ENCODE measurements around the gene OPHN1.

GRCh38 chrX:68256990-68257389 lies 176.3 kb downstream of the OPHN1 start:
- TF ChIP-seq POLR2A (IDR thresholded peaks at IDR 0.05) = no peak
- no peak for TF ChIP-seq CTCF (IDR thresholded peaks at IDR 0.05 in 4 of 5, conservative IDR thresholded peaks at IDR 0.05 in 1 of 5)
